GM18951 (cell line): ENCODE results near the gene SLC37A1.

Experiments
- POLR2A ChIP-seq: IDR thresholded peaks from 4 replicates; pipeline ENCODE4 v1.6.1; 2011; ENCODE audit warnings: mild to moderate bottlenecking; ENCODE audit not compliant: insufficient read length, insufficient read depth; ENCODE audit errors: extremely low read depth
- in situ Hi-C: fragments of 300-500 bp; cut with MboI; formaldehyde crosslinking; loops from one replicate; pipeline ENCODE4 v1.12.0; 2022; ENCODE audit warnings: low sequenced_read_pairs, mixed read lengths, inconsistent platforms; ENCODE audit not compliant: unreplicated experiment

The SLC37A1 gene

DNA sequence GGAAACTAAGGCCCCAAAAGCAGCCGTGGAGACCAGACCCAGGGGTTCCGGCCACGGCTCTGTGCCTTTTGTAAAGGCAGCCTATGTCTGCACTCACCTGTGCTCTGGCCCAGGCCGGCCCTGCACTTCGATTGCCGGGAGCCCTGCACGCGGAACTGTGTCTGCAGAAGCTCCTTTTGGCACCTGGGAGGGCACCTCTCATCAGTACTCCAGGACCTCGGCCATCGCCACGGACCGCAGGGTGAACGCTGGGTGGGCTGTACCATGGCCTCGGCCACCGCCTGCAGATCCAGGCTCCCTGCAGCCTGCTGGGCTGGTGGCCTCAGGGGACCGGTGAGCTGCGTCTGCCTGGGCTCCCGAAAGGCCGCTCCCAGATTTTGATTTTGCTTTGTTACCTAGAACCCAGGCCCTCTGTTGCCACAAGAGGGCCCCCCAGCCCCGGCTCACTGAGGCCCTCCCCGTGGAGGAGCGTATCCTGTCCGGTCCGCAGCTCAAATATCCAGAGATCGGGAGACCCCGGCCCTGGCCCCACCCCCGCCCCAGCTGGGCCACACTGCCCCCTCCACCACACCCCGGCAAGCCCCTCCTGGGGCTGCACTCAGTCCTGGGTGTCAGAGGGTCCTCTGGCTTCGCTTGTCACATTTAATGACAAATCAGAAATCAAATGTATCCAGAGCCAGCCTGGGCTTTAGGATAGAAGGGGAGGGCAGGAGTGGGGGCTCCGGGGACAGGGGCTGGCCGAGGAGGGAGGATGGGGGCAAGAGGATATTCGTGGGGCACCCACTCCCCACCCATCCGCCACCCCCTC is 79.6 kb downstream of the SLC37A1 start:
- TF ChIP-seq POLR2A: no peak
- in situ Hi-C loops: loop anchor here (10.0 kb wide), 1 partner anchor 232 kb away; no protein-coding TSS in a partner anchor

DNA sequence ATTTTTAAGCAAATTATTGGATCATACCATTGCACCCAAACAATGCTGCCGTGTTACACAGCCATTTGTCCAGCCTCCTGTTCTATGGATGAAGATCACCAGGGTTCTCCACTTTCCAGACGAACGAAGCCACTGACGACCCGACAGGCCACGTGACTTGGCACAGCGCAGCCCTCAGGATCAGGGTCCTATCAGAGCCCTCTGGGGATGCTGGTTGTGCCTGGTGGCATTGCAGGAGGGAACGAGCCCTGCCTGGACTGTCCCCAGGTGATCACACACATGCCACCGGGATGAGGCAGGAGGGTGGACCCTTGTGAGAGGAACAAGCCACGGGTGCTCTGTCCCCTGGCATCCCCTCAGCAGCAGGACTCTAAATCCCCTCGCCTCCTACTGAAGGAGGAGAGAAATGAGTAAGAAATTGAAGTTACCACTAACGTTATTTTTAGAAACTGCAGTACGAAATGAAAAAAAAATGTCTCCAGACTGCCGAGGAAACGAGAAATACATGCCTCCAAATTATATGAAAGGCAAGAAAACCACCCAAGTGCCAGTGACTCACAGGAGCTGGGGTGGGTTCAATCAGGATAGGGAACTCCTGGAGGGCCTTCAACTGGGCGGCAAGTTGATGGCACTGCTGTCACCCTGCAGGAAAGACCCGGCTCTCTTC is 81.1 kb downstream of the SLC37A1 start:
- no peak for TF ChIP-seq POLR2A
- in situ Hi-C loops: loop anchor here (10.0 kb wide), 1 partner anchor 230 kb away; no protein-coding TSS in a partner anchor

DNA sequence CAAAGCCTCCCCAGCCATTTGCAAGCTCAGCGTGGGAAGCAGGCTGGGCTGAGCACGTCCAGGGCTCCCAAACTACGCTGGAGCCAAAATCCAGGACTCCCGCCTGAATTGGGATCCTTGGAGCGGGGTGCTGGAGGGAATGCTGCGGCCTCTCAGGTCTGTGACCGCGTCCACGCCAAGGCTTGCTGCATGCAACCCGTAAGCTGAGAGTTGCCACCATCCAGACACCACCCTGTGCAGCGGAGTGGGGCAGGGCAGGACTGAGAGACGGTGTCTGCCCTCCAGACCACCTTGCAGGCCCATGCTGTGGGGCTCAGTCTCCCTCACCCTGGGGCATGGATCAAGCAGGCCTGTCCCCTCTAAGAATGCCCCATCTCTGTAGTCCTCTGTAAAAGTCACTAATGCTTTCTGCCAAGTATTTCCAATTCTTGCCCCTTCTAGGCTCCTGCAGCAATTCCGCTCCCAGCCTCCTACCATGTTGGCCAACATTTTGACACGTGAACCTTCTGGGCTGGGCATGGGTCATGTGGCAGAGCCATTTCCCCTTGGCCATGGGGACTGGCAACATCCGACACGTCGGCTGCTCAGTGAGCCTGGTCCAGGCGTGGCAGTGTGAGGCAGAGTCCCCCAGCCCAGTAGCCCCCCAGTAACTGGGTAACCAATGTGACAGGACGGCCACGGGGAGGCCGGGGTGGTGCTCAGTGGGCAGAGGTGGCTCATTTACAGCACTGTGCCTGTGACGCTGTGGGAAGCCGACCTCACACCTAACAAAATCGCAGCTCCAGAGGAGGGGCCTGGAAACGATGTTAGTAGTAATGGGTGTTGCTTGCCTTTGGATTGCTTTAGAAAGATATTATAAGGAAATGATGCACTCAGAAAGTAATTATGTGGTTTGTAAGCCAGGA is 81.9 kb downstream of the SLC37A1 start:
- no peak for TF ChIP-seq POLR2A
- in situ Hi-C loops: loop anchor here (10.0 kb wide), 1 partner anchor 229 kb away; no protein-coding TSS in a partner anchor

DNA sequence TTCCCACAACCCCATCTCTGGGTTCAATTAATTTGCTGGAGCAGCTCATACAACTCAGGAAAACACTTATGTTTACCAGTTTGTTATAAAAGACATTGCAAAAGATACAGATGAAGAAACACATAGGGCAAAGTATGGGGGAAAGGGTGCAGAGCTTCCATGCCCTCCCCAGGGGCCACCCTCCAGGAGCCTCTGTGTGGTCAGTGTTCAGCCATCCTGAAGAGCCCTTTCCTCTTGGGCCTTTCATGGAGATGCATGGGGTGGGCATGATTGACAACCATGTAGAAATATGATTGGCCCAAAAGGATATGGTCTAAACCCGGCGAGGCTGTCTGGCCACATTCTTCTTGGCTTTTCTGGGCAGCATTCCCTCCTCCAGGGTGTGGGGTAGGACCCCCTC is 83.0 kb downstream of the SLC37A1 start:
- TF ChIP-seq POLR2A: no peak
- in situ Hi-C loops: loop anchor here (10.0 kb wide), 1 partner anchor 228 kb away; no protein-coding TSS in a partner anchor

DNA sequence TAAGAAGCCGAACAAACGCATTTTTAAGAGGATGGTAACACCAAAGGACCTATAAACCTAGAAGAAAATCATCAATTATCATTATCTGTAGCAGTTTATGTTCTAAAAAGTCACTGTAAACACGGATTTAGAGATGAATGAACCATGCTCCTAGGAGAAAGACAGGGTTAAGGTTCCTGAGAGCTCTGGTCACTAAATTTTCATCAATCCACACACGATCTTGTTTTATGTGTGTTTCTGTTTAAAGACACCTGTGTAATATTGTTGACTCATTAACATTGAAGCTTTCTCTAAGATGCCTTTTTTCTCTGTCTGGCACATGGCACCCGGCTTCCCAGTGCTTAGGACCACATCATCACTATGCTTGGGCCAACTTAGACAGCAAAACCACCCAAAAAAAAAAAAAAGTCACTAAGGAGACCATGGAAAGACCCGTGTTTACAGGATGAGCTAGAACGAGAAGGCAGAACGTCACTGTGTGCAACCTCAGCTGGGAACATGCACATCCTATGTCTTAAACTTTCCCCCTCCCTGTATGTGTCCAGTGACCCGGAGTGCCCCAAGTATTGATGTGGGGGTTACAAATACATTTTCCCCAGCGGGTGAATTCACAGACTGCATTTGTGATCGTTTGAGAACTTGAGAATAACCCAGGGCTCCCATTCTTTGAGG is 84.0 kb downstream of the SLC37A1 start:
- in situ Hi-C loops: loop anchor here (10.0 kb wide), 1 partner anchor 227 kb away; no protein-coding TSS in a partner anchor
- TF ChIP-seq POLR2A: no peak

DNA sequence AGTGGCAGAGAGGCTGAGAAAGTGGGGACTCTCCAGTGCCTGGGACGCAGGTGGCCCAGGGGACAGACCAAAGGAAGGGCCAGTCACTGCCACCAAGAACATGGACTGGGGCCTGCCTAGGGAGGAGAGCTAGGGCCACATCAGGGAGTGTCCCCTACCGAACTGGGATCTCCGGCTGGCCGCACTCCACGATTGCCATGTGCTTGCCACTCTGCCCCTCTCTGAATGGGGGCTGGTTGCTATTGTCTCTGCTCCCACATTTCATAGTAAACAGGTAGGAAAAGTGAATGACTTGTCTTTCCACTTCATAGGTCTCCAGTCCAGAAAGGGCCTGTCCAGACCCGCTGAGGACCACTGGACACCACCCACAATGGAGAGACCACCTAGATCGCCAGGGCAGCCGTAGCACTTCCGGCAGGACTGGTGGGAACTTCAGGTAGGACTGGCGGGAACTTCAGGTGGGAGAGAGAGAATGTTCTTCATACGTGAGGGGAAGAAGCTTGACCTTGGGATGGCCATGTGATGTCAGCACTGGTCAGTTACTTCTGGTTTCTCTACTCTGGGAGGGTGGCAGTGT is 84.6 kb downstream of the SLC37A1 start:
- no peak for TF ChIP-seq POLR2A

DNA sequence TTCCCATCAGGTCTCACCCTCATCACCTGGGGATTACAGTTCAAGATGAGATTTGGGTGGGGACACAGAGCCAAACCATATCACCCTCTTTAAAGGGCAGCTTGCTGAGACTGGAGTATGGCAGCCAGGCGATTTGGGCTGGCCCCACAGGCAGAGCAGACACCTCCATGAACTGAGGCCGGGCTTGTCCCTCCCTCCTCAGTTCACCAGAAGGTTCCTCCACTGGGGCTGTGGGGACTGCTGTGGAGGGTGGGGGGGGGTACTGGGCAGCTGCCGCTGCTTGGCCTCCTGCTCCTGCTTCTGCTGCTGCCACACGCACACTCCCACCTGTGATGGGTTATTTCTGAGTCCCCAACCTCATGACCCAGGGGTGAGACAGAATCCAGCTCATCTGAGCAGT is 85.8 kb downstream of the SLC37A1 start:
- TF ChIP-seq POLR2A: no peak
- in situ Hi-C loops: loop anchor here (10.0 kb wide), 1 partner anchor 225 kb away; no protein-coding TSS in a partner anchor

More for the DNA sequence above, 84.6 kb downstream of the SLC37A1 start:
- in situ Hi-C loops: loop anchor here (10.0 kb wide), 1 partner anchor 227 kb away; no protein-coding TSS in a partner anchor

DNA sequence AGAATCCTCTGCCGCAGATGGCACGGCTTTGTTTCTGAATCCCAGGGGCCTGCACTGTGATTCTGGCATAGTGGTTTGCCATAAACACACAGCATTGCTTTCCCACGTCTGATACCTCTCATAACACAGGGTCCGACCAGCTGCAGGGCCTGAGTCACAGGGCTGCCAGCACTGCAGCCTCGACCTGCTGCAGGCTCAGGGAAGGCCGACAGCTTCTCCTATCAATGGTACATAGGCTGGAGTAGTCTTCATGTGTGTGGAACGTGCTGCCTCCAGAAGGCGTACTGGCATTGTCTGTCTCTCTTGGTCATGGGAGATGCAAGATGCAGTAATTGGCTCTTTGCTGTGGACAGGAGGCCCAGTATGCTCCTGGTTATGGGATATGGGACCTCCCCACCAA is 86.3 kb downstream of the SLC37A1 start:
- in situ Hi-C loops: loop anchor here (10.0 kb wide), 1 partner anchor 225 kb away; no protein-coding TSS in a partner anchor
- TF ChIP-seq POLR2A: no peak

DNA sequence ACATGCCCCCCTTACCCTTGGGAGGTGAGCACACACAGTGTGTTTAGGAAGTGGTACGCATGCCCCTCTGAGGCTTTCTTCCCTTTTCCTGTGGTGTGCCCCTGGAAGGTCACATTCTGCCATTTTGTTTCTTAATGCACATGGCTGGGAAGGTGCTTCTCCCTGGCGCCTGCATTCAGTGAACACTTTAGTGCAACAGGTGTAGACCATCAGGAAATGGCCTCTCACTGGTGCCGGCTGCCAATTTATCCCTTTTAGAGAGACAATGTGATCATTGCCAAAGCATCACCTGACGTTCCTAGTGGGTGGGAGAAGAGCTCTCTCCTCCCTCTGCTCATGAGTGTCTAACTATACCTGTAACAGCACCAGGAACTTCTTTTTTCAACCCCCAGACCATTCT is 88.0 kb downstream of the SLC37A1 start:
- in situ Hi-C loops: no loop called here
- no peak for TF ChIP-seq POLR2A

DNA sequence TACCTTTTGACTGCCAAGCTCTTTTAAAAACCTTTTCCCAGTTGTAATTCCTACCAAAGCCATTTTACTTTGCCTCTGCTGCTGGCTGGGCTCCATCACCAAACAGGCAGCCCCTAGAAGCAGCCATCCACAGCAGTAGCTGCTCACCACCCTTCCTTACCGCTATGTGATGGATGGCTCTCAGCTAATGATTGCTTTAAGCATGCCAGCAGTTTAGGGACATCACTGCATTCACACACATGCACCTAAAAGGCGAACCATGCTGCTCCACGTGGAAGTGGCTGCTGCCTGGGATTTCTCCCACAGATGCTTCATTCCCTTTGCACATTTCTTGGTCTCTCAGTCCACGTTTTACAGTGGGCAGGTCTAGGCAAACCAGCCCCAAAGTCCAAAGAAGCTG is 93.5 kb downstream of the SLC37A1 start:
- in situ Hi-C loops: no loop called here
- TF ChIP-seq POLR2A: no peak

DNA sequence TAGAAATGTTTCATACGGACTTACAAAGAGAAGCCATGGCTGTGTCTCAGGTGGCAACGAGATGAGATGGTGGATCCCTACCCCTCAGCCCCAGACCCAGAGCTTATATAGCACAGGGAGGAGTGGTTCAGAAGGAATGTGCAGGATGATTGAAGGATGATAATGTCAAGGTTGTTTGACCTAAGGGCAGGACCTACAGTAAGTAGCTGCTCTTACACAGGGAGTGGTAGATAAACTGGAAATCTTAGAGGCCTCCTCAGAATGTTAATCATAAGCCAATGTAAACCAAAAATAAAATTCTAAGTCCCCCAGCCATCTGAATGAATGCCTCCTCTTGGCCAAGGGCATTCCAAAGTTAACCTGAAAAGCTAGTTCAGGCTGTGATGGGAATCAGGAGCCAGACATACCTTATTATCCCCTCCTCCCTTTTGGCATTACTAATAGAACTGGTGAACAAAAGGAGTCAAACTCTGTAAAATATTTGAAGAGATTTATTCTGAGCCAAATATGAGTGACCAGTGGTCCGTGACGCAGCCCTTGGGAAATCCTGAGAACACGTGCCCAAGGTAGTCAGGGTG is 94.0 kb downstream of the SLC37A1 start:
- TF ChIP-seq POLR2A: no peak
- in situ Hi-C loops: no loop called here
